ENCODE measurements around the gene PGM5.

- TF ChIP-seq, protein P1, sequence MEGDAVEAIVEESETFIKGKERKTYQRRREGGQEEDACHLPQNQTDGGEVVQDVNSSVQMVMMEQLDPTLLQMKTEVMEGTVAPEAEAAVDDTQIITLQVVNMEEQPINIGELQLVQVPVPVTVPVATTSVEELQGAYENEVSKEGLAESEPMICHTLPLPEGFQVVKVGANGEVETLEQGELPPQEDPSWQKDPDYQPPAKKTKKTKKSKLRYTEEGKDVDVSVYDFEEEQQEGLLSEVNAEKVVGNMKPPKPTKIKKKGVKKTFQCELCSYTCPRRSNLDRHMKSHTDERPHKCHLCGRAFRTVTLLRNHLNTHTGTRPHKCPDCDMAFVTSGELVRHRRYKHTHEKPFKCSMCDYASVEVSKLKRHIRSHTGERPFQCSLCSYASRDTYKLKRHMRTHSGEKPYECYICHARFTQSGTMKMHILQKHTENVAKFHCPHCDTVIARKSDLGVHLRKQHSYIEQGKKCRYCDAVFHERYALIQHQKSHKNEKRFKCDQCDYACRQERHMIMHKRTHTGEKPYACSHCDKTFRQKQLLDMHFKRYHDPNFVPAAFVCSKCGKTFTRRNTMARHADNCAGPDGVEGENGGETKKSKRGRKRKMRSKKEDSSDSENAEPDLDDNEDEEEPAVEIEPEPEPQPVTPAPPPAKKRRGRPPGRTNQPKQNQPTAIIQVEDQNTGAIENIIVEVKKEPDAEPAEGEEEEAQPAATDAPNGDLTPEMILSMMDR (IDR thresholded peaks at IDR 0.05; ENCODE audit: extremely low read depth in 1 of 2, insufficient read depth in 1 of 2, low read depth in 1 of 2, low read length in 2 of 2): no peak
- TF ChIP-seq POLR2A (IDR thresholded peaks at IDR 0.05; ENCODE audit: low read depth, low read length): no peak
- no peak for TF ChIP-seq MYC (IDR thresholded peaks at IDR 0.05; ENCODE audit: low read depth, low read length)
- TF ChIP-seq POLR2AphosphoS5 (IDR thresholded peaks at IDR 0.05; ENCODE audit: insufficient read depth, low read depth, low read length): no peak
- no peak for TF ChIP-seq FOS (IDR thresholded peaks at IDR 0.05; ENCODE audit: borderline replicate concordance, insufficient read depth, low read length)
Observed at GRCh38 chr9:68495247-68495646, 138.8 kb downstream of the PGM5 start.
